Measurements from ENCODE around the gene CSF2RB. TPM values are rescaled to one million over a fixed set of nuclear protein-coding genes. Genes with fewer than 3 reads are reported as not detected.
A peak's percentile ranks its signal among the peaks of the same experiment; 100 is the strongest.

Gene CSF2RB
- total RNA-seq, 6 experiments from 2014 or later: 0.88 to 4.7 (median 2.4) TPM

GRCh38 chr22:36965696-36966095 is 52.3 kb downstream of the CSF2RB start:
- Histone ChIP-seq H3K4me1 (no peaks in the 10 kb centered on the region), H3K27ac (no peak overlapping the region), H3K9me3 (no peaks in the 10 kb centered on the region), H3K36me3 (no peaks in the 10 kb centered on the region), H3K4me3 (no peak overlapping the region), H3K27me3 (no peaks in the 10 kb centered on the region)
- 45% methylated on average over 2 of the region's 2 CpGs for WGBS (ENCODE audit: insufficient coverage, low coverage, low lambda C conversion rate, missing lambda C conversion rate)
- DNase-seq (no peak), ATAC-seq (peak in 2 of 4 donors; percentile 33 to 38)
- intact Hi-C loops (cut with DNase I): loop anchor here in 1 of 2 donors (10.0 kb wide), 1 partner anchor 91 kb away; no protein-coding TSS in a partner anchor
- no peak for TF ChIP-seq CTCF (IDR thresholded peaks at IDR 0.05)
- no peak for TF ChIP-seq POLR2A (IDR thresholded peaks at IDR 0.05)

- TF ChIP-seq POLR2A (IDR thresholded peaks at IDR 0.05) (no peak), CTCF (IDR thresholded peaks at IDR 0.05) (no peak)
- H3K4me1 ChIP-seq: no peaks in the 10 kb centered on the region
- no peaks in the 10 kb centered on the region for H3K9me3 ChIP-seq
- intact Hi-C loops (cut with DNase I): loop anchor here in 1 of 2 donors (10.0 kb wide), 1 partner anchor 92 kb away; no protein-coding TSS in a partner anchor
- H3K36me3 ChIP-seq: no peaks in the 10 kb centered on the region
- DNase-seq (no peak), ATAC-seq (no peak)
- WGBS (ENCODE audit: insufficient coverage, low coverage, low lambda C conversion rate, missing lambda C conversion rate): 54% methylated on average over 9 of the region's 11 CpGs
- H3K27me3 ChIP-seq: no peaks in the 10 kb centered on the region
- no peak overlapping the region for H3K4me3 ChIP-seq
- H3K27ac ChIP-seq: no peak overlapping the region
Measured at GRCh38 chr22:36966851-36967540, 53.6 kb downstream of the CSF2RB start.

GRCh38 chr22:36968249-36968964 is 55.0 kb downstream of the CSF2RB start:
- WGBS (ENCODE audit: insufficient coverage, low coverage, low lambda C conversion rate, missing lambda C conversion rate): 86% methylated on average over 5 of the region's 5 CpGs
- intact Hi-C loops (cut with DNase I): loop anchor here in 1 of 2 donors (10.0 kb wide), 1 partner anchor 94 kb away; no protein-coding TSS in a partner anchor
- DNase-seq (no peak), ATAC-seq (no peak)
- no peaks in the 10 kb centered on the region for H3K4me1 ChIP-seq
- no peaks in the 10 kb centered on the region for H3K9me3 ChIP-seq
- H3K4me3 ChIP-seq: no peak overlapping the region
- no peaks in the 10 kb centered on the region for H3K36me3 ChIP-seq
- H3K27ac ChIP-seq: no peak overlapping the region
- no peaks in the 10 kb centered on the region for H3K27me3 ChIP-seq
- TF ChIP-seq CTCF (IDR thresholded peaks at IDR 0.05) (no peak), POLR2A (IDR thresholded peaks at IDR 0.05) (no peak)

- 77% methylated on average over 19 of the region's 19 CpGs for WGBS (ENCODE audit: insufficient coverage, low coverage, low lambda C conversion rate, missing lambda C conversion rate)
Measured at GRCh38 chr22:36971341-36972125, 58.1 kb downstream of the CSF2RB start.

More at GRCh38 chr22:36971341-36972125, 58.1 kb downstream of the CSF2RB start:
- H3K9me3 ChIP-seq: no peaks in the 10 kb centered on the region
- intact Hi-C loops (cut with DNase I): loop anchor here (10.0 kb wide), 3 partner anchors 97 to 187 kb away; no protein-coding TSS in a partner anchor
- ATAC-seq (no peak), DNase-seq (no peak)
- H3K27ac ChIP-seq: no peak overlapping the region
- H3K36me3 ChIP-seq: no peaks in the 10 kb centered on the region
- no peaks in the 10 kb centered on the region for H3K27me3 ChIP-seq
- no peak overlapping the region for H3K4me3 ChIP-seq
- H3K4me1 ChIP-seq: no peaks in the 10 kb centered on the region
- no peak for TF ChIP-seq CTCF (IDR thresholded peaks at IDR 0.05)
- no peak for TF ChIP-seq POLR2A (IDR thresholded peaks at IDR 0.05)

Measured in right lobe of liver (tissue), 6 donors.